Muscle of leg (tissue), 11 donors: ENCODE results near the gene NPAS3. TPM values are rescaled to one million over a fixed set of nuclear protein-coding genes. Genes with fewer than 3 reads are reported as not detected.

Source experiments
- DNase-seq: peaks from one replicate; pipeline ENCODE4 v3.0.0; 2013
- H3K27ac ChIP-seq: one replicate; pipeline ENCODE4 v1.5.1; 2013; ENCODE audit warnings: mild to moderate bottlenecking, low read length, control low read depth
- H3K27me3 ChIP-seq: one replicate; pipeline ENCODE4 v1.6.1; 2013; ENCODE audit warnings: low read length; ENCODE audit not compliant: control insufficient read depth, insufficient read depth
- H3K36me3 ChIP-seq: one replicate; pipeline ENCODE4 v1.6.1; 2013; ENCODE audit warnings: low read length; ENCODE audit not compliant: control insufficient read depth, insufficient read depth
- H3K4me1 ChIP-seq: one replicate; pipeline ENCODE4 v1.6.1; 2013; ENCODE audit warnings: low read length; ENCODE audit not compliant: control insufficient read depth, insufficient read depth
- H3K4me3 ChIP-seq: one replicate; pipeline ENCODE4 v1.5.1; 2013; ENCODE audit warnings: low read length, control low read depth
- H3K9me3 ChIP-seq: replicated peaks from 2 replicates; pipeline ENCODE4 v1.6.1; 2013; ENCODE audit warnings: low read depth, low read length; ENCODE audit not compliant: control insufficient read depth
- WGBS: methylation state at CpG from one replicate; pipeline ENCODE4 v1.1.5; 2013; ENCODE audit warnings: missing lambda C conversion rate; ENCODE audit not compliant: insufficient coverage; 5-methylcytosine and 5-hydroxymethylcytosine counted together
- polyA plus RNA-seq, 8 donors: library from polyadenylated mRNA; unstranded; fragments of 120-200 nt; gene quantifications; one replicate each; pipeline versions ENCODE4 v1.2.1 to v1.2.3, GENCODE V29; 2013; ENCODE audit warnings: inconsistent platforms in 1 of 8, low replicate concordance in 1 of 8; ENCODE audit not compliant: insufficient read length in 8 of 8, insufficient read depth in 1 of 8
- total RNA-seq: library from RNA; stranded (reverse); fragments of 120-200 nt; gene quantifications from one replicate; pipeline ENCODE4 v1.2.4, GENCODE V29; 2013

The NPAS3 gene
- total and polyA plus RNA-seq, 9 donors: 3.4 to 7.6 (median 5.1) TPM

GRCh38 chr14:33386781-33387180 is 448.1 kb downstream of the NPAS3 start:
- no CpG with 5 or more reads among the region's 3 CpGs for WGBS
- H3K27me3 ChIP-seq: no peaks in the 10 kb centered on the region
- no peak overlapping the region for H3K4me3 ChIP-seq
- no peaks in the 10 kb centered on the region for H3K9me3 ChIP-seq
- no peak overlapping the region for H3K27ac ChIP-seq
- H3K4me1 ChIP-seq: no peaks in the 10 kb centered on the region
- no peak for DNase-seq
- H3K36me3 ChIP-seq: no peaks in the 10 kb centered on the region

GRCh38 chr14:33390335-33390734 is 451.7 kb downstream of the NPAS3 start:
- H3K27ac ChIP-seq: no peak overlapping the region
- no peak overlapping the region for H3K4me3 ChIP-seq
- peaks cover 6% of the 10 kb centered on the region for H3K4me1 ChIP-seq
- no peaks in the 10 kb centered on the region for H3K9me3 ChIP-seq
- H3K27me3 ChIP-seq: no peaks in the 10 kb centered on the region
- peak; percentile 20 for DNase-seq
- no peaks in the 10 kb centered on the region for H3K36me3 ChIP-seq
- WGBS: no CpG with 5 or more reads among the region's 2 CpGs

GRCh38 chr14:33393231-33393894 is 454.7 kb downstream of the NPAS3 start:
- Histone ChIP-seq H3K9me3 (no peaks in the 10 kb centered on the region), H3K36me3 (no peaks in the 10 kb centered on the region), H3K27me3 (no peaks in the 10 kb centered on the region), H3K27ac (peak overlapping the region; percentile 54), H3K4me1 (peaks cover 6% of the 10 kb centered on the region), H3K4me3 (no peak overlapping the region)
- DNase-seq: peak; percentile 88
- WGBS: 40% methylated on average over 1 of the region's 11 CpGs

- Histone ChIP-seq H3K4me3 (no peak overlapping the region), H3K27ac (no peak overlapping the region), H3K4me1 (peaks cover 6% of the 10 kb centered on the region), H3K36me3 (no peaks in the 10 kb centered on the region), H3K9me3 (no peaks in the 10 kb centered on the region), H3K27me3 (no peaks in the 10 kb centered on the region)
- DNase-seq: no peak
- WGBS: no CpG with 5 or more reads among the region's 3 CpGs
Observed at GRCh38 chr14:33393895-33394368, 455.3 kb downstream of the NPAS3 start.

GRCh38 chr14:33401311-33401710 is 462.6 kb downstream of the NPAS3 start:
- no peak overlapping the region for H3K4me3 ChIP-seq
- no peaks in the 10 kb centered on the region for H3K36me3 ChIP-seq
- no peak for DNase-seq
- no CpG with 5 or more reads among the region's 3 CpGs for WGBS
- H3K27me3 ChIP-seq: no peaks in the 10 kb centered on the region
- H3K4me1 ChIP-seq: peaks cover 3% of the 10 kb centered on the region
- no peaks in the 10 kb centered on the region for H3K9me3 ChIP-seq
- H3K27ac ChIP-seq: no peak overlapping the region

- no peaks in the 10 kb centered on the region for H3K36me3 ChIP-seq
- DNase-seq: peak; percentile 9
- no peaks in the 10 kb centered on the region for H3K9me3 ChIP-seq
- H3K27ac ChIP-seq: no peak overlapping the region
- H3K4me3 ChIP-seq: no peak overlapping the region
- peaks cover 3% of the 10 kb centered on the region for H3K4me1 ChIP-seq
- H3K27me3 ChIP-seq: no peaks in the 10 kb centered on the region
Observed at GRCh38 chr14:33402604-33403003, 463.9 kb downstream of the NPAS3 start.

- no peaks in the 10 kb centered on the region for H3K9me3 ChIP-seq
- no CpG with 5 or more reads among the region's 1 CpG for WGBS
Observed at GRCh38 chr14:33404054-33404453, 465.4 kb downstream of the NPAS3 start.

GRCh38 chr14:33404964-33405574 is 466.4 kb downstream of the NPAS3 start:
- H3K27me3 ChIP-seq: no peaks in the 10 kb centered on the region

More at GRCh38 chr14:33404054-33404453, 465.4 kb downstream of the NPAS3 start:
- H3K36me3 ChIP-seq: no peaks in the 10 kb centered on the region
- H3K4me3 ChIP-seq: no peak overlapping the region
- peaks cover 3% of the 10 kb centered on the region for H3K4me1 ChIP-seq
- no peak overlapping the region for H3K27ac ChIP-seq
- no peaks in the 10 kb centered on the region for H3K27me3 ChIP-seq
- peak; percentile 82 for DNase-seq

GRCh38 chr14:33406766-33407165 is 468.1 kb downstream of the NPAS3 start:
- Histone ChIP-seq H3K27me3 (no peaks in the 10 kb centered on the region), H3K4me1 (peaks cover under 1% of the 10 kb centered on the region), H3K9me3 (no peaks in the 10 kb centered on the region), H3K4me3 (no peak overlapping the region), H3K27ac (no peak overlapping the region), H3K36me3 (no peaks in the 10 kb centered on the region)
- DNase-seq: no peak
- 100% methylated on average over 1 of the region's 2 CpGs for WGBS

More at GRCh38 chr14:33404964-33405574, 466.4 kb downstream of the NPAS3 start:
- no peak for DNase-seq
- Histone ChIP-seq H3K27ac (no peak overlapping the region), H3K9me3 (no peaks in the 10 kb centered on the region), H3K4me3 (no peak overlapping the region), H3K4me1 (peaks cover 3% of the 10 kb centered on the region), H3K36me3 (no peaks in the 10 kb centered on the region)
- WGBS: no CpG with 5 or more reads among the region's 1 CpG

GRCh38 chr14:33408291-33408690 is 469.6 kb downstream of the NPAS3 start:
- WGBS: 67% methylated on average over 1 of the region's 2 CpGs

More at GRCh38 chr14:33408291-33408690, 469.6 kb downstream of the NPAS3 start:
- H3K27ac ChIP-seq: no peak overlapping the region
- no peak overlapping the region for H3K4me3 ChIP-seq
- no peaks in the 10 kb centered on the region for H3K36me3 ChIP-seq
- no peaks in the 10 kb centered on the region for H3K9me3 ChIP-seq
- DNase-seq: no peak
- H3K27me3 ChIP-seq: no peaks in the 10 kb centered on the region
- H3K4me1 ChIP-seq: no peaks in the 10 kb centered on the region
